GM12878 (cell line): ENCODE results near the gene RNF34. TPM values are rescaled to one million over a fixed set of nuclear protein-coding genes. Genes with fewer than 3 reads are reported as not detected.

Source experiments
- BHLHE40 ChIP-seq, 2 experiments: fragments of 450-650 bp in 1 of 2; IDR thresholded peaks; 2 replicates each; pipeline ENCODE4 v1.6.1; 2011 to 2017; ENCODE audit warnings: low read depth in 2 of 2, borderline replicate concordance in 1 of 2, improper control_type of control experiment in 1 of 2, low read length in 1 of 2, mild to moderate bottlenecking in 1 of 2
- CBX3 ChIP-seq: fragments of 200-600 bp; sonication (generic); IDR thresholded peaks from 2 replicates; pipeline ENCODE4 v1.6.1; 2016; ENCODE audit warnings: low read depth, borderline replicate concordance
- CEBPB ChIP-seq, 2 experiments: fragments of 150-350 bp in 1 of 2; IDR thresholded peaks; 2 replicates each; pipeline ENCODE4 v1.6.1; 2012 to 2014; ENCODE audit warnings: low read depth in 2 of 2, low read length in 2 of 2, borderline replicate concordance in 1 of 2, inconsistent platforms in 1 of 2
- E2F4 ChIP-seq: IDR thresholded peaks from 2 replicates; pipeline ENCODE4 v1.6.1; 2012; ENCODE audit warnings: low read depth, low read length, improper control_type of control experiment
- IKZF1 ChIP-seq: fragments of 450-650 bp; conservative IDR thresholded peaks from 2 replicates; pipeline ENCODE4 v1.6.1; 2017; ENCODE audit warnings: antibody characterized with exemption, mild to moderate bottlenecking
- MEF2A ChIP-seq: IDR thresholded peaks from 2 replicates; pipeline ENCODE4 v1.6.1; 2011; ENCODE audit warnings: low read depth, mild to moderate bottlenecking, low read length, moderate library complexity; ENCODE audit not compliant: insufficient read depth
- MXI1 ChIP-seq: fragments of 150-350 bp; IDR thresholded peaks from 2 replicates; pipeline ENCODE4 v1.6.1; 2011; ENCODE audit warnings: low read depth, mild to moderate bottlenecking, inconsistent platforms, low read length, improper control_type of control experiment
- NR2F1 ChIP-seq: fragments of 450-650 bp; conservative IDR thresholded peaks from 2 replicates; pipeline ENCODE4 v1.6.1; 2017; ENCODE audit warnings: mild to moderate bottlenecking
- RB1 ChIP-seq: fragments of 450-650 bp; formaldehyde crosslinking; IDR thresholded peaks from 2 replicates; pipeline ENCODE4 v1.6.1; 2017; ENCODE audit warnings: mild to moderate bottlenecking, borderline replicate concordance
- SMAD1 ChIP-seq: fragments of 450-650 bp; IDR thresholded peaks from 2 replicates; pipeline ENCODE4 v1.6.1; 2018; ENCODE audit warnings: mild to moderate bottlenecking, low read depth; ENCODE audit not compliant: partially characterized antibody
- SMC3 ChIP-seq: IDR thresholded peaks from 2 replicates; pipeline ENCODE4 v1.6.1; 2011; ENCODE audit warnings: low read length, improper control_type of control experiment, borderline replicate concordance
- SPI1 ChIP-seq: IDR thresholded peaks from 2 replicates; pipeline ENCODE4 v1.6.1; 2011; ENCODE audit warnings: low read depth, mild to moderate bottlenecking, low read length, moderate library complexity, borderline replicate concordance; ENCODE audit not compliant: insufficient read depth
- TAF1 ChIP-seq: IDR thresholded peaks from 2 replicates; pipeline ENCODE4 v1.6.1; 2011; ENCODE audit warnings: mild to moderate bottlenecking, low read depth, low read length, borderline replicate concordance
- TARDBP ChIP-seq: IDR thresholded peaks from 2 replicates; pipeline ENCODE4 v1.6.1; 2016; ENCODE audit warnings: borderline replicate concordance
- TCF3 ChIP-seq: IDR thresholded peaks from 2 replicates; pipeline ENCODE4 v1.6.1; 2012; ENCODE audit warnings: low read depth, mild to moderate bottlenecking, low read length, borderline replicate concordance; ENCODE audit not compliant: insufficient read depth
- polyA plus RNA-seq, 11 experiments: library from polyadenylated mRNA; depleted of rRNA in 4 of 11; unstranded in 6 of 11; stranded (reverse) in 5 of 11; fragments of >200 nt; fragmentation: Nextera tagmentation in 4 of 11; fragmentation: Illumina TruSeq in 1 of 11; extraction: Ambion mirVana in 4 of 11; extraction: Trizol in 1 of 11; gene quantifications; 1 replicate in 1 of 11; 2 replicates in 10 of 11; pipeline versions ENCODE4 v1.2.1 to v1.2.3, GENCODE V29; 2011 to 2016; ENCODE audit warnings: inconsistent platforms in 2 of 11, missing spikeins in 2 of 11, low read depth in 1 of 11
- total RNA-seq, 4 experiments: library from RNA; depleted of rRNA in 3 of 4; stranded (reverse); fragments of >200 nt in 3 of 4; fragmentation: Illumina TruSeq in 1 of 4; extraction: Trizol in 1 of 4; gene quantifications; 2 replicates each; pipeline versions ENCODE4 v1.2.1 to v1.2.3, GENCODE V29; 2013 to 2021
- TF ChIP-seq, protein P1 (sequence below): fragments of 450-650 bp; formaldehyde crosslinking; IDR thresholded peaks from 2 replicates; pipeline ENCODE4 v1.4.0; 2022; ENCODE audit warnings: mild to moderate bottlenecking, moderate library complexity
- TF ChIP-seq, protein P2 (sequence below): IDR thresholded peaks from 2 replicates; pipeline ENCODE4 v1.6.1; 2012; ENCODE audit warnings: improper control_type of control experiment, low read depth, low read length; ENCODE audit not compliant: insufficient replicate concordance

The RNF34 gene
- total and polyA plus RNA-seq, 10 of the 15 experiments (the other 5 are each of a cell fraction or from before 2014, with no cell fraction given): 63.6 to 199 (median 115) TPM

- TF ChIP-seq, protein P1, sequence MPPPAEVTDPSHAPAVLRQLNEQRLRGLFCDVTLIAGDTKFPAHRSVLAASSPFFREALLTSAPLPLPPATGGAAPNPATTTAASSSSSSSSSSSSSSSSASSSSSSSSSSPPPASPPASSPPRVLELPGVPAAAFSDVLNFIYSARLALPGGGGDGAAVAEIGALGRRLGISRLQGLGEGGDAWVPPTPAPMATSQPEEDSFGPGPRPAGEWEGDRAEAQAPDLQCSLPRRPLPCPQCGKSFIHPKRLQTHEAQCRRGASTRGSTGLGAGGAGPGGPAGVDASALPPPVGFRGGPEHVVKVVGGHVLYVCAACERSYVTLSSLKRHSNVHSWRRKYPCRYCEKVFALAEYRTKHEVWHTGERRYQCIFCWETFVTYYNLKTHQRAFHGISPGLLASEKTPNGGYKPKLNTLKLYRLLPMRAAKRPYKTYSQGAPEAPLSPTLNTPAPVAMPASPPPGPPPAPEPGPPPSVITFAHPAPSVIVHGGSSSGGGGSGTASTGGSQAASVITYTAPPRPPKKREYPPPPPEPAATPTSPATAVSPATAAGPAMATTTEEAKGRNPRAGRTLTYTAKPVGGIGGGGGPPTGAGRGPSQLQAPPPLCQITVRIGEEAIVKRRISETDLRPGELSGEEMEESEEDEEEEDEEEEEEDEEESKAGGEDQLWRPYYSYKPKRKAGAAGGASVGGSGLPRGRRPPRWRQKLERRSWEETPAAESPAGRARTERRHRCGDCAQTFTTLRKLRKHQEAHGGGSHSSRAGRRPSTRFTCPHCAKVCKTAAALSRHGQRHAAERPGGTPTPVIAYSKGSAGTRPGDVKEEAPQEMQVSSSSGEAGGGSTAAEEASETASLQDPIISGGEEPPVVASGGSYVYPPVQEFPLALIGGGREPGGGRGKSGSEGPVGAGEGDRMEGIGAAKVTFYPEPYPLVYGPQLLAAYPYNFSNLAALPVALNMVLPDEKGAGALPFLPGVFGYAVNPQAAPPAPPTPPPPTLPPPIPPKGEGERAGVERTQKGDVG (CRISPR knock-in tag): no peak
- TF ChIP-seq RB1 (no peak), TARDBP (no peak), TAF1 (peak; percentile 51), BHLHE40 (IDR thresholded peaks at IDR 0.05; ENCODE audit: borderline replicate concordance in 1 of 2, low read depth in 2 of 2, low read length in 1 of 2) (no peak), MEF2A (no peak), IKZF1 (peak; percentile 35; the same call in 1 of the 2 replicates), MXI1 (no peak), SMC3 (no peak), CBX3 (no peak), TCF3 (peak; percentile 2; the same call in 1 of the 2 replicates), E2F4 (no peak), CEBPB (IDR thresholded peaks at IDR 0.05; ENCODE audit: borderline replicate concordance in 1 of 2, low read depth in 2 of 2, low read length in 2 of 2) (no peak), NR2F1 (0 out of 2 replicates have a peak, but pooled peaks have one; percentile 27), SPI1 (peak; percentile 14; the same call in 1 of the 2 replicates), SMAD1 (no peak)
- TF ChIP-seq, protein P2, sequence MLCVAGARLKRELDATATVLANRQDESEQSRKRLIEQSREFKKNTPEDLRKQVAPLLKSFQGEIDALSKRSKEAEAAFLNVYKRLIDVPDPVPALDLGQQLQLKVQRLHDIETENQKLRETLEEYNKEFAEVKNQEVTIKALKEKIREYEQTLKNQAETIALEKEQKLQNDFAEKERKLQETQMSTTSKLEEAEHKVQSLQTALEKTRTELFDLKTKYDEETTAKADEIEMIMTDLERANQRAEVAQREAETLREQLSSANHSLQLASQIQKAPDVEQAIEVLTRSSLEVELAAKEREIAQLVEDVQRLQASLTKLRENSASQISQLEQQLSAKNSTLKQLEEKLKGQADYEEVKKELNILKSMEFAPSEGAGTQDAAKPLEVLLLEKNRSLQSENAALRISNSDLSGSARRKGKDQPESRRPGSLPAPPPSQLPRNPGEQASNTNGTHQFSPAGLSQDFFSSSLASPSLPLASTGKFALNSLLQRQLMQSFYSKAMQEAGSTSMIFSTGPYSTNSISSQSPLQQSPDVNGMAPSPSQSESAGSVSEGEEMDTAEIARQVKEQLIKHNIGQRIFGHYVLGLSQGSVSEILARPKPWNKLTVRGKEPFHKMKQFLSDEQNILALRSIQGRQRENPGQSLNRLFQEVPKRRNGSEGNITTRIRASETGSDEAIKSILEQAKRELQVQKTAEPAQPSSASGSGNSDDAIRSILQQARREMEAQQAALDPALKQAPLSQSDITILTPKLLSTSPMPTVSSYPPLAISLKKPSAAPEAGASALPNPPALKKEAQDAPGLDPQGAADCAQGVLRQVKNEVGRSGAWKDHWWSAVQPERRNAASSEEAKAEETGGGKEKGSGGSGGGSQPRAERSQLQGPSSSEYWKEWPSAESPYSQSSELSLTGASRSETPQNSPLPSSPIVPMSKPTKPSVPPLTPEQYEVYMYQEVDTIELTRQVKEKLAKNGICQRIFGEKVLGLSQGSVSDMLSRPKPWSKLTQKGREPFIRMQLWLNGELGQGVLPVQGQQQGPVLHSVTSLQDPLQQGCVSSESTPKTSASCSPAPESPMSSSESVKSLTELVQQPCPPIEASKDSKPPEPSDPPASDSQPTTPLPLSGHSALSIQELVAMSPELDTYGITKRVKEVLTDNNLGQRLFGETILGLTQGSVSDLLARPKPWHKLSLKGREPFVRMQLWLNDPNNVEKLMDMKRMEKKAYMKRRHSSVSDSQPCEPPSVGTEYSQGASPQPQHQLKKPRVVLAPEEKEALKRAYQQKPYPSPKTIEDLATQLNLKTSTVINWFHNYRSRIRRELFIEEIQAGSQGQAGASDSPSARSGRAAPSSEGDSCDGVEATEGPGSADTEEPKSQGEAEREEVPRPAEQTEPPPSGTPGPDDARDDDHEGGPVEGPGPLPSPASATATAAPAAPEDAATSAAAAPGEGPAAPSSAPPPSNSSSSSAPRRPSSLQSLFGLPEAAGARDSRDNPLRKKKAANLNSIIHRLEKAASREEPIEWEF: peak; percentile 46
These were observed 618 bp downstream of the RNF34 start (continued) for GRCh38 chr12:121400332-121401139.
